Sigmoid colon (tissue), 4 donors: Measurements from ENCODE around the gene SLC38A8.

ENCODE experiments used
- EP300 ChIP-seq, 4 donors: sonication (generic); formaldehyde crosslinking; IDR thresholded peaks; one replicate each; pipeline ENCODE4 v1.6.1; 2017; ENCODE audit warnings: antibody characterized with exemption in 4 of 4
- POLR2A ChIP-seq, 2 donors: fragments of 450-650 bp; IDR thresholded peaks; one replicate each; pipeline ENCODE4 v1.6.1; 2016; ENCODE audit warnings: antibody characterized with exemption in 2 of 2, mild to moderate bottlenecking in 2 of 2, moderate library complexity in 2 of 2
- TF ChIP-seq, protein P1 (sequence below), 4 experiments: fragments of 450-650 bp in 3 of 4; fragments of 200-600 bp in 1 of 4; IDR thresholded peaks; one replicate each; pipeline ENCODE4 v1.5.1; 2016 to 2019; ENCODE audit warnings: antibody characterized with exemption in 4 of 4, mild to moderate bottlenecking in 3 of 4, moderate library complexity in 2 of 4

DNA sequence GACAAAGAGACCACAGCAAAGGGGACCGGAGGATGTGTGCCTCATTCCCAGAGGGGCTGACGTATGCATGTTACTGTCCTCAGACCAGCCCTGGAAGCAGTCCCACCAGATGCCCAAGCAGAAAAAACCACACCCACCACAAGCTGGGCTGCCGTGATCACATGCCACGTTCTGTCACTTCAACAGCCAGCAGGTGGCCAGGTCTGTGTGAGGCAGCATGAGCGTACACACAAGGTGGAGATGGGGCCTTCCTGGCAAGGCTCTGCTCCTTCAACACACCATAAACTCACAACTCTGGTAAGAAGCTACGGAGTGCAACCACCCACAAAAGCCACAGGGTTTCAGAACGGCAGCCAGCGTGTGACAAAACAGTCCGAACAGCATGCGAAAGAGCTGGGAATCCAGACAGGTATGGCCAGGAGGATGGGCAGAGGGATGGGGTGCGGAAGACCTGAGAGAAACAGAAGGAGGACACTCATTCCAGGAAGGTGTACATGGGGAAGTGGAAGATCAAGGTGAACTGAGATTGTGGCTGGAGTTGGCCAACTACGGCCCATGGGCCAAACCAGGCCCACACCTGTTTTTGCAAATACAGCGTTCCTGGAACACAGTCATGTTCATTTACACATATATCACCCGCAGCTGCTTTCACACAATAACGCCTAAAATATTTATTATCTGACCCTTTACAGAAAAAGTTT is 46.2 kb upstream of the SLC38A8 start:
- TF ChIP-seq, protein P1, sequence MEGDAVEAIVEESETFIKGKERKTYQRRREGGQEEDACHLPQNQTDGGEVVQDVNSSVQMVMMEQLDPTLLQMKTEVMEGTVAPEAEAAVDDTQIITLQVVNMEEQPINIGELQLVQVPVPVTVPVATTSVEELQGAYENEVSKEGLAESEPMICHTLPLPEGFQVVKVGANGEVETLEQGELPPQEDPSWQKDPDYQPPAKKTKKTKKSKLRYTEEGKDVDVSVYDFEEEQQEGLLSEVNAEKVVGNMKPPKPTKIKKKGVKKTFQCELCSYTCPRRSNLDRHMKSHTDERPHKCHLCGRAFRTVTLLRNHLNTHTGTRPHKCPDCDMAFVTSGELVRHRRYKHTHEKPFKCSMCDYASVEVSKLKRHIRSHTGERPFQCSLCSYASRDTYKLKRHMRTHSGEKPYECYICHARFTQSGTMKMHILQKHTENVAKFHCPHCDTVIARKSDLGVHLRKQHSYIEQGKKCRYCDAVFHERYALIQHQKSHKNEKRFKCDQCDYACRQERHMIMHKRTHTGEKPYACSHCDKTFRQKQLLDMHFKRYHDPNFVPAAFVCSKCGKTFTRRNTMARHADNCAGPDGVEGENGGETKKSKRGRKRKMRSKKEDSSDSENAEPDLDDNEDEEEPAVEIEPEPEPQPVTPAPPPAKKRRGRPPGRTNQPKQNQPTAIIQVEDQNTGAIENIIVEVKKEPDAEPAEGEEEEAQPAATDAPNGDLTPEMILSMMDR (IDR thresholded peaks at IDR 0.05), result no peak
- TF ChIP-seq EP300 (IDR thresholded peaks at IDR 0.05) (no peak), POLR2A (IDR thresholded peaks at IDR 0.05) (no peak)
